Esophagus squamous epithelium (tissue), 5 donors: Measurements from ENCODE around the gene FNBP1L. TPM values are rescaled to one million over a fixed set of nuclear protein-coding genes. Genes with fewer than 3 reads are reported as not detected.

ENCODE experiments used
- DNase-seq: peaks from one replicate; lab custom pipeline; 2025; lab: John Stamatoyannopoulos, UW
- H3K27ac ChIP-seq, 4 donors: fragments of 200-600 bp; sonication (generic); one replicate each; pipeline ENCODE4 v1.5.1; 2016 to 2019; ENCODE audit warnings: mild to moderate bottlenecking in 1 of 4
- H3K27me3 ChIP-seq, 4 donors: fragments of 200-600 bp; sonication (generic); 1 replicate in 3 of 4; 2 replicates in 1 of 4; pipeline versions ENCODE4 v1.5.1 to v1.6.0; 2017 to 2021; ENCODE audit warnings: antibody characterized with exemption in 1 of 4
- H3K36me3 ChIP-seq, 3 donors: fragments of 200-600 bp; sonication (generic); one replicate each; pipeline ENCODE4 v1.5.1; 2016 to 2019
- H3K4me1 ChIP-seq, 3 donors: fragments of 200-600 bp; sonication (generic); one replicate each; pipeline ENCODE4 v1.5.1; 2017 to 2019
- H3K4me3 ChIP-seq, 4 donors: fragments of 200-600 bp; sonication (generic); 1 replicate in 3 of 4; 2 replicates in 1 of 4; pipeline ENCODE4 v1.5.1; 2016 to 2019; ENCODE audit warnings: mild to moderate bottlenecking in 2 of 4, moderate library complexity in 1 of 4
- H3K9me3 ChIP-seq, 3 donors: fragments of 200-600 bp; sonication (generic); one replicate each; pipeline ENCODE4 v1.5.1; 2016 to 2019
- CTCF ChIP-seq, 6 experiments: fragments of 450-650 bp in 4 of 6; fragments of 200-600 bp in 2 of 6; sonication (generic) in 2 of 6; IDR thresholded peaks; one replicate each; pipeline ENCODE4 v1.5.1; 2016 to 2019; ENCODE audit warnings: antibody characterized with exemption in 6 of 6, mild to moderate bottlenecking in 4 of 6, moderate library complexity in 4 of 6
- POLR2A ChIP-seq, 4 donors: fragments of 450-650 bp; IDR thresholded peaks; one replicate each; pipeline ENCODE4 v1.6.1; 2017; ENCODE audit warnings: antibody characterized with exemption in 4 of 4, mild to moderate bottlenecking in 4 of 4, moderate library complexity in 3 of 4
- WGBS, 2 donors: methylation state at CpG; one replicate each; pipeline ENCODE4 v1.1.5; 2018; 5-methylcytosine and 5-hydroxymethylcytosine counted together
- intact Hi-C: fragments of 100-400 bp; cut with DNase I; formaldehyde crosslinking; loops from one replicate; pipeline ENCODE4 v1.15.0; 2022
- total RNA-seq, 4 donors: library from RNA; depleted of rRNA; stranded (reverse); fragments of >200 nt; gene quantifications; one replicate each; pipeline ENCODE4 v1.1.0, GENCODE V29; 2016
- donor health status: DM: yes; HTN: yes; CAD: no.

The FNBP1L gene
- total RNA-seq, 4 donors from 2014 or later: 7.5 to 14.2 (median 9.0) TPM

GRCh38 chr1:93565496-93566206 is 117.7 kb downstream of the FNBP1L start:
- TF ChIP-seq CTCF (IDR thresholded peaks at IDR 0.05): no peak
- peaks cover 0 to 29% (median 3%) of the 10 kb centered on the region in 3 donors for H3K4me1 ChIP-seq
- H3K4me3 ChIP-seq: no peak overlapping the region
- H3K9me3 ChIP-seq: no peaks in the 10 kb centered on the region
- 69 to 80% methylated on average over 4 of the region's 4 CpGs for WGBS, 2 donors
- no peak for DNase-seq
- H3K27me3 ChIP-seq: no peaks in the 10 kb centered on the region
- H3K27ac ChIP-seq: peak overlapping the region in 3 of 4 donors; percentile 9 to 71 (median 47)
- intact Hi-C loops: no loop called here
- H3K36me3 ChIP-seq: peaks cover 0 to 93% (median 0%) of the 10 kb centered on the region in 3 donors

GRCh38 chr1:93566227-93566626 is 118.3 kb downstream of the FNBP1L start:
- intact Hi-C loops: no loop called here
- H3K27me3 ChIP-seq: no peaks in the 10 kb centered on the region
- WGBS, 2 donors: 82 to 85% methylated on average over 6 to 10 of the region's 10 CpGs
- H3K27ac ChIP-seq: peak overlapping the region in 3 of 4 donors; percentile 9 to 71 (median 53)
- TF ChIP-seq CTCF (IDR thresholded peaks at IDR 0.05) (no peak), POLR2A (IDR thresholded peaks at IDR 0.05) (no peak)
- no peak for DNase-seq
- H3K4me3 ChIP-seq: no peak overlapping the region
- no peaks in the 10 kb centered on the region for H3K9me3 ChIP-seq
- H3K36me3 ChIP-seq: peaks cover 0 to 95% (median 0%) of the 10 kb centered on the region in 3 donors
- H3K4me1 ChIP-seq: peaks cover 0 to 29% (median 3%) of the 10 kb centered on the region in 3 donors

- no peaks in the 10 kb centered on the region for H3K9me3 ChIP-seq
- intact Hi-C loops: no loop called here
- no peak overlapping the region for H3K4me3 ChIP-seq
- TF ChIP-seq CTCF (IDR thresholded peaks at IDR 0.05) (no peak), POLR2A (IDR thresholded peaks at IDR 0.05) (no peak)
- H3K27me3 ChIP-seq: no peaks in the 10 kb centered on the region
- no peak for DNase-seq
- peaks cover 0 to 29% (median 3%) of the 10 kb centered on the region in 3 donors for H3K4me1 ChIP-seq
- peaks cover 0 to 95% (median 0%) of the 10 kb centered on the region in 3 donors for H3K36me3 ChIP-seq
- 77 to 82% methylated on average over 13 of the region's 15 CpGs for WGBS, 2 donors
- H3K27ac ChIP-seq: peak overlapping the region; percentile 40 to 71 (median 54)
These were observed 119.5 kb downstream of the FNBP1L start for GRCh38 chr1:93567255-93567918.

GRCh38 chr1:93569489-93569888 is 121.6 kb downstream of the FNBP1L start:
- DNase-seq: no peak
- no CpG with 5 or more reads among the region's 2 CpGs for WGBS, 2 donors
- Histone ChIP-seq H3K27me3 (no peaks in the 10 kb centered on the region), H3K9me3 (no peaks in the 10 kb centered on the region), H3K4me1 (peaks cover 0 to 29% (median 3%) of the 10 kb centered on the region in 3 donors), H3K36me3 (peaks cover 0 to 100% (median 0%) of the 10 kb centered on the region in 3 donors), H3K4me3 (no peak overlapping the region), H3K27ac (no peak overlapping the region)
- TF ChIP-seq POLR2A (IDR thresholded peaks at IDR 0.05) (no peak), CTCF (IDR thresholded peaks at IDR 0.05) (no peak)
- intact Hi-C loops: no loop called here
